Measurements from ENCODE around the gene TEDC1. TPM values are rescaled to one million over a fixed set of nuclear protein-coding genes. Genes with fewer than 3 reads are reported as not detected.

Gene TEDC1
- total RNA-seq, 2 donors from 2014 or later, result 7.5 to 8.9 TPM

- Histone ChIP-seq H3K4me1 (replicated peaks) (no peaks in the 10 kb centered on the region), H3K27ac (no peak overlapping the region), H3K9me3 (no peaks in the 10 kb centered on the region), H3K27me3 (replicated peaks; ENCODE audit: insufficient read depth) (no peaks in the 10 kb centered on the region), H3K36me3 (peaks cover 4 to 7% of the 10 kb centered on the region in 2 donors), H3K4me3 (no peak overlapping the region)
- WGBS, result 89% methylated on average over 14 of the region's 14 CpGs
- TF ChIP-seq CTCF (IDR thresholded peaks at IDR 0.05), result no peak
- TF ChIP-seq POLR2A (IDR thresholded peaks at IDR 0.05), result no peak
- TF ChIP-seq POLR2AphosphoS5 (IDR thresholded peaks at IDR 0.05), result no peak
- no peak for DNase-seq (ENCODE audit: low spot score)
- intact Hi-C loops (cut with DNase I), result no loop called here
Observed at GRCh38 chr14:105452963-105453362, 38.1 kb upstream of the TEDC1 start.

GRCh38 chr14:105453847-105454246, 37.2 kb upstream of the TEDC1 start:
- no peak for TF ChIP-seq POLR2AphosphoS5 (IDR thresholded peaks at IDR 0.05)
- no peak for TF ChIP-seq POLR2A (IDR thresholded peaks at IDR 0.05)
- no peak for TF ChIP-seq CTCF (IDR thresholded peaks at IDR 0.05)
- H3K4me3 ChIP-seq, result no peak overlapping the region
- no peaks in the 10 kb centered on the region for H3K9me3 ChIP-seq
- peaks cover 4 to 7% of the 10 kb centered on the region in 2 donors for H3K36me3 ChIP-seq
- 88% methylated on average over 14 of the region's 14 CpGs for WGBS
- intact Hi-C loops (cut with DNase I), result no loop called here
- no peak overlapping the region for H3K27ac ChIP-seq
- no peak for DNase-seq (ENCODE audit: low spot score)
- H3K27me3 ChIP-seq (replicated peaks; ENCODE audit: insufficient read depth), result no peaks in the 10 kb centered on the region
- no peaks in the 10 kb centered on the region for H3K4me1 ChIP-seq (replicated peaks)

- WGBS, result 87% methylated on average over 22 of the region's 22 CpGs
- H3K4me3 ChIP-seq, result no peak overlapping the region
- DNase-seq (ENCODE audit: low spot score), result no peak
- no peak overlapping the region for H3K27ac ChIP-seq
- intact Hi-C loops (cut with DNase I), result no loop called here
- no peaks in the 10 kb centered on the region for H3K27me3 ChIP-seq (replicated peaks; ENCODE audit: insufficient read depth)
- no peaks in the 10 kb centered on the region for H3K9me3 ChIP-seq
- no peaks in the 10 kb centered on the region for H3K4me1 ChIP-seq (replicated peaks)
- TF ChIP-seq CTCF (IDR thresholded peaks at IDR 0.05) (no peak), POLR2A (IDR thresholded peaks at IDR 0.05) (no peak), POLR2AphosphoS5 (IDR thresholded peaks at IDR 0.05) (no peak)
- peaks cover 4 to 7% of the 10 kb centered on the region in 2 donors for H3K36me3 ChIP-seq
Observed at GRCh38 chr14:105455086-105455640, 35.9 kb upstream of the TEDC1 start.

GRCh38 chr14:105455766-105456660, 35.0 kb upstream of the TEDC1 start:
- TF ChIP-seq POLR2AphosphoS5 (IDR thresholded peaks at IDR 0.05), result no peak
- no peaks in the 10 kb centered on the region for H3K27me3 ChIP-seq (replicated peaks; ENCODE audit: insufficient read depth)
- H3K4me1 ChIP-seq (replicated peaks), result no peaks in the 10 kb centered on the region
- H3K9me3 ChIP-seq, result no peaks in the 10 kb centered on the region
- no peak for DNase-seq (ENCODE audit: low spot score)
- peaks cover 4% of the 10 kb centered on the region in 2 donors for H3K36me3 ChIP-seq
- intact Hi-C loops (cut with DNase I), result no loop called here
- no peak overlapping the region for H3K4me3 ChIP-seq
- no peak overlapping the region for H3K27ac ChIP-seq
- WGBS, result 84% methylated on average over 18 of the region's 22 CpGs

GRCh38 chr14:105456736-105457617, 34.1 kb upstream of the TEDC1 start:
- DNase-seq (ENCODE audit: low spot score), result no peak
- Histone ChIP-seq H3K36me3 (no peaks in the 10 kb centered on the region), H3K4me3 (no peak overlapping the region), H3K27me3 (replicated peaks; ENCODE audit: insufficient read depth) (no peaks in the 10 kb centered on the region), H3K27ac (no peak overlapping the region), H3K9me3 (no peaks in the 10 kb centered on the region), H3K4me1 (replicated peaks) (no peaks in the 10 kb centered on the region)
- WGBS, result 83% methylated on average over 21 of the region's 22 CpGs
- intact Hi-C loops (cut with DNase I), result no loop called here
- TF ChIP-seq POLR2AphosphoS5 (IDR thresholded peaks at IDR 0.05) (no peak), CTCF (IDR thresholded peaks at IDR 0.05) (no peak), POLR2A (IDR thresholded peaks at IDR 0.05) (no peak)
